T-helper 22 cell (primary cell): ENCODE results near the gene MS4A8.

Experiments
- DNase-seq: peaks from one replicate; pipeline ENCODE4 v3.0.0-alpha.2; 2020; ENCODE audit warnings: low read depth

The MS4A8 gene

GRCh38 chr11:60764879-60765278 is 65.5 kb downstream of the MS4A8 start:
- no peak for DNase-seq

DNA sequence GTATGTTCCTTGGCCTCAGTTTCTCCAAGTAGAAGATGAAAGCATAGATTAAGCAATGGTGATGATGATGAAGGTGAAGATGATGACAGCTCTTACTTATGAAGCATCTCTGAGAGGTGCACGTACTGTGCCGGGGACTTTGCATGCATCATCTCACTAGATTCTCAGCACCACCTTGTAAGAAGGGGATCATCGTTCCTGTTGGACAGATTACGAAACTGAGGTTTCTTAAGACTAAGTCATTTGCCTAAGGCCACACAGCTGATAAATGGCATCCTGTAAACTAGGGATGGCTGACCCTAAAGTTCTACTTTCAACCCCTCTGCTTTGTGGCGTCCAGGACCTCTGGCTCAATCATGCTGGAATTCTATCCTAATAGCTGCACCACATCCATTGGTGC is 65.9 kb downstream of the MS4A8 start:
- no peak for DNase-seq
